GM23338 (cell line): ENCODE results near the gene TMEM229B.

Experiments used
- CREB1 ChIP-seq: fragments of 250-450 bp; sonication (Bioruptor Pico); IDR thresholded peaks from 2 replicates; pipeline ENCODE4 v1.5.0; 2020; ENCODE audit warnings: low read depth, mild to moderate bottlenecking, moderate library complexity
- EZH2 ChIP-seq: fragments of 200-600 bp; sonication (generic); IDR thresholded peaks from one replicate; pipeline ENCODE4 v1.8.0; 2017; ENCODE audit warnings: antibody characterized with exemption, mild to moderate bottlenecking, low read depth; ENCODE audit not compliant: unreplicated experiment
- EZH2phosphoT487 ChIP-seq: fragments of 200-600 bp; sonication (generic); IDR thresholded peaks from one replicate; pipeline ENCODE4 v1.8.1; 2018; ENCODE audit warnings: antibody characterized with exemption; ENCODE audit not compliant: unreplicated experiment
- POLR2AphosphoS5 ChIP-seq: IDR thresholded peaks from 2 replicates; pipeline ENCODE4 v1.6.1; 2016; ENCODE audit warnings: antibody characterized with exemption, low read depth
- TF ChIP-seq, protein P1 (sequence below), 2 experiments: fragments of 200-600 bp in 1 of 2; sonication (generic) in 1 of 2; conservative IDR thresholded peaks; 2 replicates each; pipeline versions ENCODE4 v1.5.1 to v1.6.1; 2016 to 2017; ENCODE audit warnings: antibody characterized with exemption in 2 of 2, low read depth in 2 of 2, mild to moderate bottlenecking in 2 of 2, moderate library complexity in 1 of 2
- TF ChIP-seq, protein P2 (sequence below): IDR thresholded peaks from one replicate; pipeline ENCODE4 v1.6.1; 2018; ENCODE audit warnings: antibody characterized with exemption; ENCODE audit not compliant: unreplicated experiment

DNA sequence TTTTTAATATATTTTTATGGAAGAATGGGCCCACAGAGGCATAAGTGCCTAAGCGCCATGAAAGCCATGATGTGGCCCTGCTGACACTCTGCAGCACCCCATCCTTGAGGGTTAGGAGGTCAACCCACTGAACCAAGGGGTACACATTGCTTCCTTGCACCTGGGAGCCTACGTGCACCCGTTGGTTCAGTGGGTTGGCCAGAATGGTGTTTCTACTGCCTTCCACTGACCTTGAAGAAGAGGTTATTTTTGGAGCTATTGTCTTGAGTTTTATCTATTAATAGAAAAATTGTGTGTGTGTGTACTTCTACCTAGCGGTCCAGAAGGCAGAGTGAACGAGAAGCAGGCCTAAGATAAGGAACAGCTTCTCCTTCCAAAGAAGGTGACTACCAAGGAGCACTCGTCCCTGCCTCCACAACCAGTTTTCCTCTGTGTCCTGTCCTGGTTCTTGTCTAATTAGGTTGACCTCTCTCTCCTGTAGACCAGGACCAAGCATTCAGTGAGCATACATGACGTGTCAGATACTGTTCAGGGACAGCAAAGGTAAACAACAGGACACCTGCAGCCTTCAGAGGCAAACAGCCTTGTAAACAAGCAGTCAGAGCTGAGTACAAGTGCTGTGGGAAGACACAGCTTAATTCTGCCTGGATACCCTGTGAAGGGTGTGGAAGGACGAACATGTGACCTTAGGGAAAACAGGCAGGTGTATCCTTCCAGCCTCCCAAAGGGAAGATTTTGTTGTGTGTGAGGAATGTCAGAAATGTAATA, 46.2 kb downstream of the TMEM229B start:
- TF ChIP-seq, protein P1, sequence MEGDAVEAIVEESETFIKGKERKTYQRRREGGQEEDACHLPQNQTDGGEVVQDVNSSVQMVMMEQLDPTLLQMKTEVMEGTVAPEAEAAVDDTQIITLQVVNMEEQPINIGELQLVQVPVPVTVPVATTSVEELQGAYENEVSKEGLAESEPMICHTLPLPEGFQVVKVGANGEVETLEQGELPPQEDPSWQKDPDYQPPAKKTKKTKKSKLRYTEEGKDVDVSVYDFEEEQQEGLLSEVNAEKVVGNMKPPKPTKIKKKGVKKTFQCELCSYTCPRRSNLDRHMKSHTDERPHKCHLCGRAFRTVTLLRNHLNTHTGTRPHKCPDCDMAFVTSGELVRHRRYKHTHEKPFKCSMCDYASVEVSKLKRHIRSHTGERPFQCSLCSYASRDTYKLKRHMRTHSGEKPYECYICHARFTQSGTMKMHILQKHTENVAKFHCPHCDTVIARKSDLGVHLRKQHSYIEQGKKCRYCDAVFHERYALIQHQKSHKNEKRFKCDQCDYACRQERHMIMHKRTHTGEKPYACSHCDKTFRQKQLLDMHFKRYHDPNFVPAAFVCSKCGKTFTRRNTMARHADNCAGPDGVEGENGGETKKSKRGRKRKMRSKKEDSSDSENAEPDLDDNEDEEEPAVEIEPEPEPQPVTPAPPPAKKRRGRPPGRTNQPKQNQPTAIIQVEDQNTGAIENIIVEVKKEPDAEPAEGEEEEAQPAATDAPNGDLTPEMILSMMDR (conservative IDR thresholded peaks at IDR 0.05; ENCODE audit: low read depth in 2 of 2): no peak
- TF ChIP-seq POLR2AphosphoS5: no peak
- TF ChIP-seq CREB1 (CRISPR knock-in tag): no peak
- no peak for TF ChIP-seq EZH2
- no peak for TF ChIP-seq EZH2phosphoT487
- TF ChIP-seq, protein P2, sequence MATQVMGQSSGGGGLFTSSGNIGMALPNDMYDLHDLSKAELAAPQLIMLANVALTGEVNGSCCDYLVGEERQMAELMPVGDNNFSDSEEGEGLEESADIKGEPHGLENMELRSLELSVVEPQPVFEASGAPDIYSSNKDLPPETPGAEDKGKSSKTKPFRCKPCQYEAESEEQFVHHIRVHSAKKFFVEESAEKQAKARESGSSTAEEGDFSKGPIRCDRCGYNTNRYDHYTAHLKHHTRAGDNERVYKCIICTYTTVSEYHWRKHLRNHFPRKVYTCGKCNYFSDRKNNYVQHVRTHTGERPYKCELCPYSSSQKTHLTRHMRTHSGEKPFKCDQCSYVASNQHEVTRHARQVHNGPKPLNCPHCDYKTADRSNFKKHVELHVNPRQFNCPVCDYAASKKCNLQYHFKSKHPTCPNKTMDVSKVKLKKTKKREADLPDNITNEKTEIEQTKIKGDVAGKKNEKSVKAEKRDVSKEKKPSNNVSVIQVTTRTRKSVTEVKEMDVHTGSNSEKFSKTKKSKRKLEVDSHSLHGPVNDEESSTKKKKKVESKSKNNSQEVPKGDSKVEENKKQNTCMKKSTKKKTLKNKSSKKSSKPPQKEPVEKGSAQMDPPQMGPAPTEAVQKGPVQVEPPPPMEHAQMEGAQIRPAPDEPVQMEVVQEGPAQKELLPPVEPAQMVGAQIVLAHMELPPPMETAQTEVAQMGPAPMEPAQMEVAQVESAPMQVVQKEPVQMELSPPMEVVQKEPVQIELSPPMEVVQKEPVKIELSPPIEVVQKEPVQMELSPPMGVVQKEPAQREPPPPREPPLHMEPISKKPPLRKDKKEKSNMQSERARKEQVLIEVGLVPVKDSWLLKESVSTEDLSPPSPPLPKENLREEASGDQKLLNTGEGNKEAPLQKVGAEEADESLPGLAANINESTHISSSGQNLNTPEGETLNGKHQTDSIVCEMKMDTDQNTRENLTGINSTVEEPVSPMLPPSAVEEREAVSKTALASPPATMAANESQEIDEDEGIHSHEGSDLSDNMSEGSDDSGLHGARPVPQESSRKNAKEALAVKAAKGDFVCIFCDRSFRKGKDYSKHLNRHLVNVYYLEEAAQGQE: no peak
